Small intestine (tissue), 7 donors: ENCODE data around the gene NAT14. TPM values are rescaled to one million over a fixed set of nuclear protein-coding genes. Genes with fewer than 3 reads are reported as not detected.
A peak's percentile ranks its signal among the peaks of the same experiment; 100 is the strongest.

Experiments
- DNase-seq, 2 donors: peaks; one replicate each; pipeline versions ENCODE4 v3.0.0 to v3.0.0-alpha.2; 2013
- FAIRE-seq: peaks from 2 replicates; lab custom pipeline; 2012; peaks lifted over from hg19 to GRCh38; lab: Jason Lieb, UNC
- H3K27ac ChIP-seq, 3 donors: one replicate each; pipeline ENCODE4 v1.5.1; 2013; ENCODE audit warnings: low read length in 2 of 3, mild to moderate bottlenecking in 2 of 3, control low read depth in 1 of 3, inconsistent platforms in 1 of 3, low read depth in 1 of 3, moderate library complexity in 1 of 3
- H3K27me3 ChIP-seq, 3 donors: one replicate each; pipeline ENCODE4 v1.6.1; 2013; ENCODE audit warnings: low read length in 3 of 3, inconsistent platforms in 1 of 3; ENCODE audit not compliant: control insufficient read depth in 3 of 3, insufficient read depth in 3 of 3
- H3K36me3 ChIP-seq, 3 donors: one replicate each; pipeline ENCODE4 v1.6.1; 2013; ENCODE audit warnings: low read length in 3 of 3, inconsistent platforms in 1 of 3, low read depth in 1 of 3, mild to moderate bottlenecking in 1 of 3, moderate library complexity in 1 of 3; ENCODE audit not compliant: control insufficient read depth in 3 of 3, insufficient read depth in 2 of 3
- H3K4me1 ChIP-seq, 3 donors: one replicate each; pipeline ENCODE4 v1.6.1; 2013; ENCODE audit warnings: low read length in 2 of 3, inconsistent platforms in 1 of 3, low read depth in 1 of 3, mild to moderate bottlenecking in 1 of 3, moderate library complexity in 1 of 3; ENCODE audit not compliant: control insufficient read depth in 3 of 3, insufficient read depth in 2 of 3
- H3K4me3 ChIP-seq, 3 donors: one replicate each; pipeline ENCODE4 v1.5.1; 2013; ENCODE audit warnings: low read length in 3 of 3, control low read depth in 1 of 3, inconsistent platforms in 1 of 3, low read depth in 1 of 3, mild to moderate bottlenecking in 1 of 3, moderate library complexity in 1 of 3
- H3K9me3 ChIP-seq, 2 donors: one replicate each; pipeline ENCODE4 v1.6.1; 2013; ENCODE audit warnings: low read depth in 1 of 2, low read length in 1 of 2; ENCODE audit not compliant: control insufficient read depth in 2 of 2, insufficient read depth in 1 of 2
- WGBS, 3 donors: extraction: QIAGEN DNeasy Blood & Tissue Kit; methylation state at CpG; one replicate each; pipeline ENCODE4 v1.1.7; 2013; 5-methylcytosine and 5-hydroxymethylcytosine counted together
- polyA plus RNA-seq, 4 donors: library from polyadenylated mRNA; stranded (reverse) in 3 of 4; unstranded in 1 of 4; fragments of 200-250 nt in 3 of 4; fragments of 120-200 nt in 1 of 4; gene quantifications; one replicate each; pipeline versions ENCODE4 v1.2.1 to v1.2.3, GENCODE V29; 2013
- donor health status: healthy with polysubstance abuse.
- donor health status: control.
- donor health status: control.
- donor health status: Bipolar disorder and iron deficiency.
- donor health status: healthy.

NAT14 gene
- polyA plus RNA-seq, 4 donors = 5.8 to 10.2 (median 7.8) TPM

- peaks cover 5 to 47% (median 17%) of the 10 kb centered on the region in 3 donors for H3K27me3 ChIP-seq
- peak overlapping the region in 1 of 3 donors; percentile 23 for H3K4me3 ChIP-seq
- peaks cover 0 to 10% (median 3%) of the 10 kb centered on the region in 3 donors for H3K4me1 ChIP-seq
- no peak for FAIRE-seq
- no peak overlapping the region for H3K27ac ChIP-seq
- no peaks in the 10 kb centered on the region for H3K9me3 ChIP-seq
- DNase-seq = no peak
- WGBS, 3 donors = 0 to 4% (median 2%) methylated on average over 27 to 80 of the region's 80 CpGs
- peaks cover 0 to 23% (median 7%) of the 10 kb centered on the region in 3 donors for H3K36me3 ChIP-seq
Measured at GRCh38 chr19:55451163-55451964, 33.6 kb upstream of the NAT14 start.

GRCh38 chr19:55451965-55452748, 32.8 kb upstream of the NAT14 start:
- no peaks in the 10 kb centered on the region for H3K9me3 ChIP-seq
- peaks cover 5 to 40% (median 17%) of the 10 kb centered on the region in 3 donors for H3K27me3 ChIP-seq
- peaks cover 0 to 10% (median 3%) of the 10 kb centered on the region in 3 donors for H3K4me1 ChIP-seq
- no peak overlapping the region for H3K27ac ChIP-seq
- peak overlapping the region in 1 of 3 donors; percentile 28 for H3K4me3 ChIP-seq
- peaks cover 0 to 28% (median 7%) of the 10 kb centered on the region in 3 donors for H3K36me3 ChIP-seq
- WGBS, 3 donors = 3 to 22% (median 14%) methylated on average over 46 to 57 of the region's 57 CpGs
- FAIRE-seq = no peak
- no peak for DNase-seq

GRCh38 chr19:55452749-55453346, 32.1 kb upstream of the NAT14 start:
- no peak overlapping the region for H3K4me3 ChIP-seq
- H3K27me3 ChIP-seq = peaks cover 5 to 33% (median 17%) of the 10 kb centered on the region in 3 donors
- peaks cover 0 to 10% (median 3%) of the 10 kb centered on the region in 3 donors for H3K4me1 ChIP-seq
- no peak overlapping the region for H3K27ac ChIP-seq
- H3K36me3 ChIP-seq = peaks cover 0 to 28% (median 7%) of the 10 kb centered on the region in 3 donors
- 15 to 57% (median 40%) methylated on average over 20 to 34 of the region's 34 CpGs for WGBS, 3 donors
- no peaks in the 10 kb centered on the region for H3K9me3 ChIP-seq
- FAIRE-seq = no peak
- peak; percentile 21 to 80 for DNase-seq

GRCh38 chr19:55453511-55454260, 31.3 kb upstream of the NAT14 start:
- Histone ChIP-seq H3K9me3 (no peaks in the 10 kb centered on the region), H3K27me3 (peaks cover 5 to 32% (median 17%) of the 10 kb centered on the region in 3 donors), H3K4me1 (peaks cover 0 to 10% (median 3%) of the 10 kb centered on the region in 3 donors), H3K36me3 (peaks cover 0 to 30% (median 7%) of the 10 kb centered on the region in 3 donors), H3K4me3 (no peak overlapping the region), H3K27ac (no peak overlapping the region)
- FAIRE-seq = no peak
- WGBS, 3 donors = 81 to 86% (median 82%) methylated on average over 12 of the region's 12 CpGs
- peak in 1 of 2 donors; percentile 46 for DNase-seq

GRCh38 chr19:55454787-55455243, 30.2 kb upstream of the NAT14 start:
- peaks cover 0 to 30% (median 7%) of the 10 kb centered on the region in 3 donors for H3K36me3 ChIP-seq
- H3K9me3 ChIP-seq = no peaks in the 10 kb centered on the region
- H3K27ac ChIP-seq = no peak overlapping the region
- H3K4me3 ChIP-seq = no peak overlapping the region
- no peak for FAIRE-seq
- peaks cover 0 to 14% (median 3%) of the 10 kb centered on the region in 3 donors for H3K4me1 ChIP-seq
- peaks cover 5 to 25% (median 11%) of the 10 kb centered on the region in 3 donors for H3K27me3 ChIP-seq
- 79 to 88% (median 84%) methylated on average over 13 to 14 of the region's 14 CpGs for WGBS, 3 donors
- peak; percentile 30 to 46 for DNase-seq

- no peaks in the 10 kb centered on the region for H3K9me3 ChIP-seq
- WGBS, 3 donors = 86 to 91% (median 89%) methylated on average over 11 of the region's 11 CpGs
- no peak for DNase-seq
Measured at GRCh38 chr19:55455576-55456235, 29.3 kb upstream of the NAT14 start.

GRCh38 chr19:55456347-55456746, 28.6 kb upstream of the NAT14 start:
- Histone ChIP-seq H3K9me3 (no peaks in the 10 kb centered on the region), H3K4me3 (no peak overlapping the region), H3K27me3 (peaks cover 4 to 15% (median 5%) of the 10 kb centered on the region in 3 donors), H3K36me3 (peaks cover 0 to 30% (median 7%) of the 10 kb centered on the region in 3 donors), H3K4me1 (peaks cover 0 to 28% (median 5%) of the 10 kb centered on the region in 3 donors), H3K27ac (no peak overlapping the region)
- FAIRE-seq (no peak), DNase-seq (no peak)
- WGBS, 3 donors = 85 to 92% (median 91%) methylated on average over 14 of the region's 14 CpGs

More at GRCh38 chr19:55455576-55456235, 29.3 kb upstream of the NAT14 start:
- peaks cover 0 to 22% (median 3%) of the 10 kb centered on the region in 3 donors for H3K4me1 ChIP-seq
- no peak overlapping the region for H3K27ac ChIP-seq
- peaks cover 0 to 30% (median 7%) of the 10 kb centered on the region in 3 donors for H3K36me3 ChIP-seq
- H3K27me3 ChIP-seq = peaks cover 5 to 19% (median 7%) of the 10 kb centered on the region in 3 donors
- FAIRE-seq = no peak
- no peak overlapping the region for H3K4me3 ChIP-seq
